Karpas-422 (cell line): ENCODE results near the gene NANOG. TPM values are rescaled to one million over a fixed set of nuclear protein-coding genes. Genes with fewer than 3 reads are reported as not detected.

ENCODE experiments used
- small RNA-seq: library from RNA; depleted of rRNA; stranded (forward); fragments of <200 nt; gene quantifications from one replicate; pipeline ENCODE3, GENCODE V24; 2014
- total RNA-seq: library from RNA; depleted of rRNA; stranded (reverse); fragments of >200 nt; shearing (Covaris generic); gene quantifications from 2 replicates; pipeline ENCODE4 v1.2.3, GENCODE V29; 2014; ENCODE audit warnings: low replicate concordance; rRNA removed

NANOG gene
- total RNA-seq, 1 experiment from 2014 or later = not detected

Small RNA genes within 50 kb of the gene (small RNA-seq; reads per million reads assigned to genes)
- gene RF00019 = not detected

Other genes with a start within 250 kb of the NANOG start
- not detected in 2 replicates for gene APOBEC1, start 123.5 kb upstream of the NANOG start, total RNA-seq
- gene GDF3, start 93.6 kb upstream of the NANOG start, total RNA-seq = not detected in 2 replicates
- not detected in 2 replicates for gene DPPA3, start 78.0 kb upstream of the NANOG start, total RNA-seq
- gene CLEC4C, start 42.0 kb upstream of the NANOG start, total RNA-seq = not detected in 2 replicates
- gene NANOGNB, start 24.2 kb upstream of the NANOG start, total RNA-seq = not detected in 2 replicates
- not detected in 2 replicates for gene SLC2A14, start 83.5 kb downstream of the NANOG start, total RNA-seq
- gene SLC2A3, start 146.8 kb downstream of the NANOG start, total RNA-seq = 20.1 and 38.2 TPM in 2 replicates
- gene FOXJ2, start 243.3 kb downstream of the NANOG start, total RNA-seq = 8.5 and 9.0 TPM in 2 replicates